ENCODE data around the gene TRIM32. TPM values are rescaled to one million over a fixed set of nuclear protein-coding genes. Genes with fewer than 3 reads are reported as not detected.
A peak's percentile ranks its signal among the peaks of the same experiment; 100 is the strongest.

Gene TRIM32
- total and polyA plus RNA-seq, 12 donors, result 3.5 to 40.1 (median 19.1) TPM

DNA sequence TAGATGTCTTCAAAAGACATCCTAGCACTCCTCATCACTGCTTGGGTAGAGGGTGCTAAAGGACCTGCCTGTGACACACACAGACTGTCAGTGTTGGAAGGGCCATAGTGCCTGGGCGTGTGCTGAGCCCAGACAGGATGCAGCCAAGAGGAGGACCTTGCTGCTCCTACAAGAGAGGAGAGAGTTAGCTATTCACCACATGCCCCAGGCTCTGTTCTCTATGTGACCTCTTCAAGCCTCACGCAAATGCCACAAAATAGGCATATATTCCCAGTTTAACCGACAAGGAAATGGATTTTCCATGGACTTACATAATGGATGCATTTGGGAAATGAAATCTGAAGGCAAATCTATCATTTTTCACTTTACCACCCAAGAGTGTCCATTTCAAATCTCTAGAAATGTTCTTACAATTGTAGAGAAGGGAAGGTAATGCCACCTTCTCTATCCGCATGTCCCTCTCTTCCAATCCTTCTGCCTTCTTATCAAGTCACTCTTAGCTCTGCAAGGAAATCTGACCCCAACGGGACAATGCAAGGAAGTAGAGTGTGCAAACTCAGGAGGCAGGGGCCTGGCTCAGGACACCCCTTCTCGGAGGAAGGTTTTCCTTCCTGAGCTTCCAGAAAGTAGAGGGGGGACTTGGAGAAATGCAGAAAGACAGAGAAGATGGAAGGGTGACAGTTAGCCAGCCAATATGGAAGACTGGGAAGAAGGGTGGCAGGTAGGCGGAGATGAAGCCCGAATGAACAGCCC, 49.5 kb downstream of the TRIM32 start:
- intact Hi-C loops (cut with DNase I), result loop anchor here in 1 of 2 donors (2.0 kb wide), 1 partner anchor 124 kb away; no protein-coding TSS in a partner anchor
- DNase-seq, result no peak
- Histone ChIP-seq H3K4me3 (no peak overlapping the region), H3K27me3 (no peaks in the 10 kb centered on the region), H3K36me3 (replicated peaks in 1 of 2) (no peaks in the 10 kb centered on the region), H3K27ac (no peak overlapping the region), H3K9me3 (replicated peaks in 1 of 3) (no peaks in the 10 kb centered on the region), H3K4me1 (replicated peaks in 1 of 2) (peaks cover 0 to 5% of the 10 kb centered on the region in 2 donors)
- 56 to 65% (median 61%) methylated on average over 8 of the region's 8 CpGs for WGBS, 4 donors
- TF ChIP-seq POLR2A (IDR thresholded peaks at IDR 0.05) (no peak), CTCF (IDR thresholded peaks at IDR 0.05) (no peak)

DNA sequence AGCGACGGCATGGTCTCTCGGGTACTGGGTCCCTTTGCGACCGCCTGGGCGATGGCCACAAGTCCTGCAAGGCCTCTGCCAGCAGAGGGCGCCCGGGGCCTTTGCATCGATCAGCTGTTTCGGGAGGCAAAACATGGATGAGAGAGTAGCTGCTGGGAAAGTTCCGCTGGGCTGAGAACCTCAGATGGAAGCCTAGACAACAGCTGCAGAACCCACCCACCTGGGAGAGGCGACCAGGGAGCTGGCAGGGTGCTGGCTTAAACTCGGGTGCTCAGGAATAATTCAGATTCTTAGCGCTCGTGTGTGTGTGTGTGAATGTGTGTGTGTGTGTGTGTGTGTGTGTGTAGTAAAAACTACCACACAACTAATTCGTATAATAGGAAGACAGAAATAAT, 50.0 kb downstream of the TRIM32 start:
- Histone ChIP-seq H3K27ac (no peak overlapping the region), H3K4me1 (replicated peaks in 1 of 2) (peaks cover 0 to 5% of the 10 kb centered on the region in 2 donors), H3K9me3 (replicated peaks in 1 of 3) (no peaks in the 10 kb centered on the region), H3K27me3 (no peaks in the 10 kb centered on the region), H3K36me3 (replicated peaks in 1 of 2) (no peaks in the 10 kb centered on the region), H3K4me3 (no peak overlapping the region)
- intact Hi-C loops (cut with DNase I), result loop anchor here in 1 of 2 donors (2.0 kb wide), 1 partner anchor 124 kb away; no protein-coding TSS in a partner anchor
- peak; percentile 82 to 93 (median 85) for DNase-seq
- WGBS, 4 donors, result 10 to 18% (median 16%) methylated on average over 15 to 16 of the region's 16 CpGs
- TF ChIP-seq POLR2A (IDR thresholded peaks at IDR 0.05) (no peak), CTCF (IDR thresholded peaks at IDR 0.05) (peak; percentile 75 to 91 (median 90))

DNA sequence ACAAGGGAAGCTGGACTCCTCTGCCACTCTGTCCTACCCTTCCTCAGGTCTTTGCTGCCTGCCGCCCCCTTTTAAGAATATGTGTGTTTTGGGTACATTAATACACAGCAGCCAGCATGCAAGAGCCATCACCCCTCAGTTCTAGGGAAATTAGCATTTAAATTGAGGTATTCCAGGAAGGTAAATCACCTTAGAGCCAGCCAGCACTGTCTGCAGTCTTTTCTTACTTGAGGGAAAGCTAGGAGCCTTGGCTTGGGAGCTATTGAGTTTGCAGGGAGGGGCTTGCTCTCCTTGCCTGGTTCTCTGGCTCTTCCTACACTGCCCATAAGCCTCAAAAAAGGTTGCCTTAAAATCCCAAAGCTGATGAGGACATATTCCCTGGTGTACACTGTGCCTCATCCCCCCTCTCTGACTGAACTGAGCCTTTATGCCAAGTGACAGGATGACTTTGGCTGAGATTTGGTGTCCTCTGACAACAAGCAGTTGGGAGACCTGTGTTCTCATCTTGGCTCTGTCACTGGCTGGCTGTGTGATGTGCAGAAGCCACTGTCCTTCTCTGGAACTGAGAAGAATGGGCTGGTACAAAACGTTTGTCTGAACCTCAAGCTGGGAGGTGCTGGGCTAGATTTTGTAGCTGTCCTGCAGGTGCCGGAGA, 54.1 kb downstream of the TRIM32 start:
- H3K27me3 ChIP-seq, result no peaks in the 10 kb centered on the region
- intact Hi-C loops (cut with DNase I), result loop anchor here in 1 of 2 donors (5.0 kb wide), 1 partner anchor 116 kb away; no protein-coding TSS in a partner anchor

More for the DNA sequence above, 54.1 kb downstream of the TRIM32 start:
- no peak overlapping the region for H3K4me3 ChIP-seq
- no peak overlapping the region for H3K27ac ChIP-seq
- 64 to 68% (median 67%) methylated on average over 3 of the region's 3 CpGs for WGBS, 4 donors
- peaks cover 0 to 5% of the 10 kb centered on the region in 2 donors for H3K4me1 ChIP-seq (replicated peaks in 1 of 2)
- no peaks in the 10 kb centered on the region for H3K9me3 ChIP-seq (replicated peaks in 1 of 3)
- TF ChIP-seq POLR2A (IDR thresholded peaks at IDR 0.05), result no peak
- no peak for TF ChIP-seq CTCF (IDR thresholded peaks at IDR 0.05)
- DNase-seq, result no peak
- H3K36me3 ChIP-seq (replicated peaks in 1 of 2), result no peaks in the 10 kb centered on the region

Measured in adrenal gland (tissue), 12 donors.